G401.6 (cell line): ENCODE data around the gene CACHD1.
"Not testable (repeated sequence)": the region's sequence is repeated elsewhere in the genome, so short reads cannot be mapped to it uniquely, and the experiment has no call there.

Experiments
- FAIRE-seq: peaks from 2 replicates; lab custom pipeline; 2012; peaks lifted over from hg19 to GRCh38; lab: Jason Lieb, UNC

CACHD1 gene

DNA sequence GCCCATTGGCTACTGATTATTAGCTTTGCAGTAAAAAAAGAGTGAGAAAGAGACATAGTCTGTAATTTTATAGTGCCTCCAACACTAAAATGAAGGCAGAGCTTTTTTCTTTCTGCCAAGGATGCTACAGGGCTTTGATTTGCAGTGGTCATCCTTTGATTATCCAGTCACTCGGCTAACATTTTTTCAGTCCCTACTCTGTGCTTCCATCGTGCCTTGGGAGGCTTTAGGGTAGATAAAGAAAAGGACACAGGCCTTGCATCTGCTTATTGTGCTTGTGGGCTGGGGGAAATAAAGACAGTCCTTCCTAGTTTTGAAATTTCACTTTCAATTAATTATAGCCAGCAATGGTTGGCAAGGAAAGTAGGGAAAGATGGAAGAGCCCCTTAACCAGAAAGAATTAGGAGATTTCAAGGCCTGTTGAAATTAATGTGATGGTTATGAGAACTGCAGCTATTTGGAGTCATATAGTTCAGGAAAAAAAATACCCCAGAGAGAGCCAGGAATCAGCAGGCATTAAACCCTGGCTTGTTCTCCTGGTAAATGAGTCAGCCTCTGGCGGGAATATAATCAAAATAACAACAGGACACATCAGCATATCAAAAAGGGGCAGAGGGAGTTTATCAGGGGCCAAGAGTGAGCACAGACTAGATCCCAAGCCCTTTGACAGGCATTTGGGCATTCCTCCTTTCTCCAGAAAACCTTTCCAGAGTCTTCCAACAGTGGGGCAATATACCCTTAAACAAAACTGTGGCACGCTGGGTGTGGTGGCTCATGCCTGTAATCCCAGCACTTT, 27.4 kb downstream of the CACHD1 start:
- FAIRE-seq = no peak

DNA sequence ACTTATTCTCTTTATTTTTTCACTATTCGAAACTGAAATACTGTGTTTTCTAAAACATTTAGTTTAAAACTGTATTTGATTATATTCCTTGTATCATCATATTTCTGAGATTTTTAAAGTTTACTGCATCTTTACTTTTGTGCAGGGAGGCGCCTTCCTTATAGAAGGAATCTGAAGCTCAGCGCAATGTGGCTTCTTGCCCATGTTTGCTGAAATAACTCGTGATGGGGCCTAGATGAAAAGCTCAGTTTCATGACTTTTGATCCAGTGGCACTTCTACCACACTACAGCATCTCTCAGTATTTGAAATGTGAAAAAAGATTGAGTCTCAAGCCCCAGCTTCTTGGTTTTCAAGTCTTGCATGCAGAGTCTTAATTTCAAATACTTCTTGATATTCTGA, 28.4 kb downstream of the CACHD1 start:
- FAIRE-seq = no peak

- no peak for FAIRE-seq
These were observed 29.1 kb downstream of the CACHD1 start for GRCh38 chr1:64499011-64499410.

- FAIRE-seq = no peak
These were observed 30.0 kb downstream of the CACHD1 start for GRCh38 chr1:64499966-64500365.

GRCh38 chr1:64502083-64502482, 32.2 kb downstream of the CACHD1 start:
- no peak for FAIRE-seq

DNA sequence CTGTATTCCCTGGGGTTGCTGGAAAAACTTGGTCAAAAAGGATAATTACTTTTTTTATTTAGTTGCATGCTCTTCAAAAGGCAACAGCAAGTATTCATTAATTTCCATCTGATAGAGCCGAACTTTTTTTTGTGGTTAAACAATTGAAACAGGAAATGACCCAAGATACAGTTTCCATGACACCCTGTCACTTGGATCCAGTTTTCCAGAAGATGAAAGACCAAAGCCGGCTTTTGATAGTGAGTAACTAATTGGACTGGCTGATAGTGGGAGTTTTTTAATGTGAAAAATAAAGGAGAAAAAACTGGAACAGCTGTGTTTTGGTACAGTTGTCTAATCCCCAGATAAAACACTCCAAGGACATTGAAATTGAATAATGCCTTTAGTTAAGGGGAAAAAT, 33.0 kb downstream of the CACHD1 start:
- no peak for FAIRE-seq

- no peak for FAIRE-seq
These were observed 35.5 kb downstream of the CACHD1 start for GRCh38 chr1:64505232-64505943.

GRCh38 chr1:64505944-64506655, 36.2 kb downstream of the CACHD1 start:
- no peak for FAIRE-seq

GRCh38 chr1:64508629-64509028, 38.7 kb downstream of the CACHD1 start:
- FAIRE-seq = no peak

GRCh38 chr1:64511044-64511443, 41.1 kb downstream of the CACHD1 start:
- no peak for FAIRE-seq

- FAIRE-seq = not testable (repeated sequence)
These were observed 42.3 kb downstream of the CACHD1 start for GRCh38 chr1:64512206-64512605.

DNA sequence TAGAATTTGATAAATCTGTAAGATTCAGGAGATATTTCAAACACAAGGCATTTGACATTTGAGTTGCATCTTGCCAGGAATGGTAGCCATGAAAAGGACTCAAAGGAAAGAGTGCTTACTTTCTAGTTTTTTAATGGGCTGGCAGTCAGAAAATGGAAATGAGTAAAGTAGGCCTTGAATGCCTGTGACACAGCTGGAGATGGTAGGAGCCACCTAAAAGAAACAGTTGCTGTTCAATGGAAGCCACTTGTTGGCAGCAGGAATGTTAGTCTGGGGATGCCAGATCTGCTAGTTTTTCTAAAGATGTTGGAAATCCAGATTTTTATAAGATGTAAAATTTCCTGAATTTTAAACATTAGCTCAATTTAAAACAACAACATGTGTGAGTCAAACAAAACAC, 43.6 kb downstream of the CACHD1 start:
- no peak for FAIRE-seq

GRCh38 chr1:64514197-64514765, 44.4 kb downstream of the CACHD1 start:
- no peak for FAIRE-seq

- FAIRE-seq = no peak
These were observed 45.5 kb downstream of the CACHD1 start for GRCh38 chr1:64515427-64515826.

- FAIRE-seq = no peak
These were observed 46.4 kb downstream of the CACHD1 start for GRCh38 chr1:64516301-64516700.

DNA sequence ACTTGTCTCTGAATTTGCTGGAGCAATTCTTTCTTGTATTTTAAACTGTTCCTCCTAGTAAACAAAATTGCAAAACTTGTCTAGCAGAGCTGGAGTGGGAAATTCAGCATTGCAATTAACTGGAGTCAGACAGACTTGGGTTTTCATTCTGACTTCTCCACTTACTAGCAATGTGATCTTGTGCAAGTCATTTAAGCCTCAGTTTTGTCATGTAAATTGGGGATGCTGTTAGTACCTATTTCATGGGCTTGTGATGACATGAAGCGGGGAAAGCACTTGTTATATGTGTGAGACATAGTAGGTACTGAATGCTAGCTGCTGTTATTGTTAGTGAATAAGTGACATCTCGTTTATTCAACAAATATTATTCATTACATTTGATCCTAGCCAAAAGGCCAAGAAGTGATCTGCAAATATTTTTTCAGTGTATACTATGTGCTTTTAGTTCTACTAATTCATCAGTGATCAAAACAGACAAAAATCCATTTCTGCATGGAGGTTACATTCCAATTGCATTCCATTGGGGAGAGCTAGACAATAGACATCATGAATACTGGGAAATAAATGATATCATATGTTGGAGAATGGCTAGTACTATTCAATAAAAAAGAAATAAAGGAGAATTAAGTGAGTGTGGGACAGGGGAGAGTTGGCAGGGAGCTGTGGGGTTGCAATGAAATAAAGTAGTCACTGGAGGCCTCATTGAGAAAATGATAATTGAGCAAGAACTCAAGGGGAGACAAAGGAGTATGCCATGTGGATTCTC, 47.1 kb downstream of the CACHD1 start:
- no peak for FAIRE-seq

GRCh38 chr1:64517640-64518039, 47.7 kb downstream of the CACHD1 start:
- no peak for FAIRE-seq

- FAIRE-seq = no peak
These were observed 49.0 kb downstream of the CACHD1 start for GRCh38 chr1:64518692-64519481.

GRCh38 chr1:64519901-64520300, 50.0 kb downstream of the CACHD1 start:
- no peak for FAIRE-seq

DNA sequence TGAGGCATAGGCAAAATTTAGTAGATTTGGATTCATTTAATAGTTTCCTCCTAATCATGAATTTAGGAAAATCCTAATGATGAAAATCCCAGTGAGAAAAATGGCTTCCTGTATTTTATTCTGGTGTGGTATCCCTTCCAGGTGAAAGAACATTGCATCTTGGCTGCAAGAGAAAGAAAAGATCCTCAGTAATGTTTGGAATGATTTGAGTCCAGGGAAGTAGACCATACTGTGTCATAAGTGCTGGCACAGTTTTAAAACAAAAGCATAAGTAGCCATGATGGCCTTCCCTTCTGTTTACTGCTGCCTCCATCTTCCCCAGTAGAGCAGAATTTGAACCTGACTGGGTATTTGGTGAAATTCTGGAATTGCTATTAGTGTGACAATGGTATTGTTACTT, 52.8 kb downstream of the CACHD1 start:
- FAIRE-seq = no peak
